Esophagus muscularis mucosa (tissue), 4 donors: ENCODE data around the gene INPP5J.

Source experiments
- EP300 ChIP-seq: sonication (generic); formaldehyde crosslinking; IDR thresholded peaks from one replicate; pipeline ENCODE4 v1.6.1; 2017; ENCODE audit warnings: antibody characterized with exemption
- POLR2A ChIP-seq: fragments of 450-650 bp; IDR thresholded peaks from one replicate; pipeline ENCODE4 v1.6.1; 2017; ENCODE audit warnings: antibody characterized with exemption, moderate library complexity, mild to moderate bottlenecking, low read depth
- POLR2AphosphoS5 ChIP-seq, 2 donors: sonication (generic); formaldehyde crosslinking; IDR thresholded peaks; one replicate each; pipeline ENCODE4 v1.6.1; 2017; ENCODE audit warnings: antibody characterized with exemption in 2 of 2
- TF ChIP-seq, protein P1 (sequence below), 3 experiments: fragments of 200-600 bp in 2 of 3; fragments of 450-650 bp in 1 of 3; sonication (generic) in 2 of 3; IDR thresholded peaks; one replicate each; pipeline ENCODE4 v1.5.1; 2017 to 2019; ENCODE audit warnings: antibody characterized with exemption in 3 of 3, mild to moderate bottlenecking in 2 of 3, moderate library complexity in 1 of 3

DNA sequence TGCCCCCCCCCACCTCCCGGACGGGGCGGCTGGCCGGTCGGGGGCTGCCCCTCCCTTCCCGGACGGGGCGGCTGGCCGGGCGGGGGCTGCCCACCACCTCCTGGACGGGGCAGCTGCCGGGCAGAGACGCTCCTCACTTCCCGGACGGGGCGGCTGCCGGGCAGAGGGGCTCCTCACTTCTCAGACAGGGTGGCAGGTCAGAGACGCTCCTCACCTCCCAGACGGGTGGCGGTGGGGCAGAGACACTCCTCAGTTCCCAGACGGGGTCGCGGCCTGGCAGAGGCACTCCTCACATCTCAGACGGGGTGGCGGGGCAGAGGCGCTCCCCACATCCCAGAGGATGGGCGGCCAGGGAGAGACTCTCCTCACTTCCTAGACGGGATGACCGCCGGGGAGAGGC is 61.2 kb downstream of the INPP5J start:
- no peak for TF ChIP-seq POLR2A
- TF ChIP-seq, protein P1, sequence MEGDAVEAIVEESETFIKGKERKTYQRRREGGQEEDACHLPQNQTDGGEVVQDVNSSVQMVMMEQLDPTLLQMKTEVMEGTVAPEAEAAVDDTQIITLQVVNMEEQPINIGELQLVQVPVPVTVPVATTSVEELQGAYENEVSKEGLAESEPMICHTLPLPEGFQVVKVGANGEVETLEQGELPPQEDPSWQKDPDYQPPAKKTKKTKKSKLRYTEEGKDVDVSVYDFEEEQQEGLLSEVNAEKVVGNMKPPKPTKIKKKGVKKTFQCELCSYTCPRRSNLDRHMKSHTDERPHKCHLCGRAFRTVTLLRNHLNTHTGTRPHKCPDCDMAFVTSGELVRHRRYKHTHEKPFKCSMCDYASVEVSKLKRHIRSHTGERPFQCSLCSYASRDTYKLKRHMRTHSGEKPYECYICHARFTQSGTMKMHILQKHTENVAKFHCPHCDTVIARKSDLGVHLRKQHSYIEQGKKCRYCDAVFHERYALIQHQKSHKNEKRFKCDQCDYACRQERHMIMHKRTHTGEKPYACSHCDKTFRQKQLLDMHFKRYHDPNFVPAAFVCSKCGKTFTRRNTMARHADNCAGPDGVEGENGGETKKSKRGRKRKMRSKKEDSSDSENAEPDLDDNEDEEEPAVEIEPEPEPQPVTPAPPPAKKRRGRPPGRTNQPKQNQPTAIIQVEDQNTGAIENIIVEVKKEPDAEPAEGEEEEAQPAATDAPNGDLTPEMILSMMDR (IDR thresholded peaks at IDR 0.05): no peak
- TF ChIP-seq POLR2AphosphoS5 (IDR thresholded peaks at IDR 0.05): no peak
- TF ChIP-seq EP300: no peak
